Uterus (tissue), 2 donors: Measurements from ENCODE around the gene CPSF3.

Source experiments
- POLR2A ChIP-seq, 2 donors: fragments of 450-650 bp; IDR thresholded peaks; one replicate each; pipeline ENCODE4 v1.6.1; 2016; ENCODE audit warnings: antibody characterized with exemption in 2 of 2, mild to moderate bottlenecking in 1 of 2, moderate library complexity in 1 of 2
- TF ChIP-seq, protein P1 (sequence below), 4 experiments: fragments of 200-600 bp in 2 of 4; fragments of 450-650 bp in 2 of 4; sonication (generic) in 2 of 4; IDR thresholded peaks; one replicate each; pipeline ENCODE4 v1.5.1; 2016 to 2019; ENCODE audit warnings: antibody characterized with exemption in 4 of 4, mild to moderate bottlenecking in 2 of 4, moderate library complexity in 1 of 4

- TF ChIP-seq, protein P1, sequence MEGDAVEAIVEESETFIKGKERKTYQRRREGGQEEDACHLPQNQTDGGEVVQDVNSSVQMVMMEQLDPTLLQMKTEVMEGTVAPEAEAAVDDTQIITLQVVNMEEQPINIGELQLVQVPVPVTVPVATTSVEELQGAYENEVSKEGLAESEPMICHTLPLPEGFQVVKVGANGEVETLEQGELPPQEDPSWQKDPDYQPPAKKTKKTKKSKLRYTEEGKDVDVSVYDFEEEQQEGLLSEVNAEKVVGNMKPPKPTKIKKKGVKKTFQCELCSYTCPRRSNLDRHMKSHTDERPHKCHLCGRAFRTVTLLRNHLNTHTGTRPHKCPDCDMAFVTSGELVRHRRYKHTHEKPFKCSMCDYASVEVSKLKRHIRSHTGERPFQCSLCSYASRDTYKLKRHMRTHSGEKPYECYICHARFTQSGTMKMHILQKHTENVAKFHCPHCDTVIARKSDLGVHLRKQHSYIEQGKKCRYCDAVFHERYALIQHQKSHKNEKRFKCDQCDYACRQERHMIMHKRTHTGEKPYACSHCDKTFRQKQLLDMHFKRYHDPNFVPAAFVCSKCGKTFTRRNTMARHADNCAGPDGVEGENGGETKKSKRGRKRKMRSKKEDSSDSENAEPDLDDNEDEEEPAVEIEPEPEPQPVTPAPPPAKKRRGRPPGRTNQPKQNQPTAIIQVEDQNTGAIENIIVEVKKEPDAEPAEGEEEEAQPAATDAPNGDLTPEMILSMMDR (IDR thresholded peaks at IDR 0.05), result no peak
- TF ChIP-seq POLR2A (IDR thresholded peaks at IDR 0.05), result no peak
Measured at GRCh38 chr2:9423922-9424272, 443 bp downstream of the CPSF3 start.
